PC-3 (cell line): ENCODE results near the gene TECTA. TPM values are rescaled to one million over a fixed set of nuclear protein-coding genes. Genes with fewer than 3 reads are reported as not detected.

Source experiments
- ATAC-seq: fragments of 200-7000 bp; cut with Tn5 transposase; 2 replicates; pipeline ENCODE4 v1.9.1; 2020; ENCODE audit warnings: mild to moderate bottlenecking, moderate library complexity
- BruUV-seq: library from RNA; stranded (reverse); fragments of 400-500 nt; replicated peaks from 2 replicates; lab custom pipeline; 2021; lab: Mats Ljungman, UMichigan
- CTCF ChIA-PET: fragments of 300-600 bp; sonication (Branson Sonifier 250); formaldehyde crosslinking; loops from one replicate; lab custom pipeline; 2022; ENCODE audit warnings: antibody characterized with exemption; lab: Charles Lee
- POLR2A ChIA-PET: fragments of 300-600 bp; sonication (Branson Sonifier 250); formaldehyde crosslinking; loops from one replicate; lab custom pipeline; 2022; ENCODE audit warnings: antibody characterized with exemption; ENCODE audit not compliant: unreplicated experiment; lab: Charles Lee
- DNase-seq: peaks from one replicate; pipeline ENCODE4 v3.0.0-alpha.2; 2015
- H2AFZ ChIP-seq: fragments of 300-600 bp; sonication (generic); 2 replicates; pipeline ENCODE4 v1.6.0; 2016; ENCODE audit warnings: antibody characterized with exemption, low read length
- H3F3A ChIP-seq: fragments of 300-600 bp; sonication (generic); one replicate; pipeline ENCODE4 v1.6.0; 2017; ENCODE audit warnings: antibody characterized with exemption, low read length, control low read depth, mild to moderate bottlenecking; ENCODE audit not compliant: unreplicated experiment
- H3K27ac ChIP-seq: fragments of 300-600 bp; sonication (generic); 2 replicates; pipeline ENCODE4 v1.5.1; 2016; ENCODE audit warnings: mild to moderate bottlenecking, low read length
- H3K27me3 ChIP-seq: fragments of 300-600 bp; sonication (generic); 2 replicates; pipeline ENCODE4 v1.6.1; 2016; ENCODE audit warnings: low read length, mixed read lengths
- H3K36me3 ChIP-seq: fragments of 300-600 bp; sonication (generic); 2 replicates; pipeline ENCODE4 v1.6.1; 2016; ENCODE audit warnings: low read depth, mixed run types, low read length, mixed read lengths
- H3K4me1 ChIP-seq: fragments of 300-600 bp; sonication (generic); 2 replicates; pipeline ENCODE4 v1.5.1; 2016; ENCODE audit warnings: low read length; ENCODE audit not compliant: insufficient read depth
- H3K4me2 ChIP-seq: fragments of 300-600 bp; sonication (generic); 2 replicates; pipeline ENCODE4 v1.6.0; 2016; ENCODE audit warnings: low read length
- H3K4me3 ChIP-seq: fragments of 300-600 bp; sonication (generic); 2 replicates; pipeline ENCODE4 v1.5.1; 2016; ENCODE audit warnings: mild to moderate bottlenecking, low read length, mixed read lengths
- H3K79me2 ChIP-seq: fragments of 300-600 bp; sonication (generic); 2 replicates; pipeline ENCODE4 v1.6.1; 2017; ENCODE audit warnings: low read length, mixed read lengths
- H3K9ac ChIP-seq: fragments of 300-600 bp; sonication (generic); 2 replicates; pipeline ENCODE4 v1.6.0; 2016; ENCODE audit warnings: mild to moderate bottlenecking, low read length
- H3K9me2 ChIP-seq: fragments of 300-600 bp; sonication (generic); replicated peaks from 2 replicates; pipeline ENCODE4 v1.6.1; 2016; ENCODE audit warnings: mixed run types, low read length, mixed read lengths
- H3K9me3 ChIP-seq: fragments of 300-600 bp; sonication (generic); 2 replicates; pipeline ENCODE4 v1.6.1; 2016; ENCODE audit warnings: low read length, mixed read lengths
- H4K20me1 ChIP-seq: fragments of 300-600 bp; sonication (generic); 2 replicates; pipeline ENCODE4 v1.6.1; 2016; ENCODE audit warnings: low read length, mixed read lengths
- EZH2 ChIP-seq: fragments of 300-600 bp; sonication (generic); IDR thresholded peaks from one replicate; pipeline ENCODE4 v1.6.1; 2017; ENCODE audit warnings: antibody characterized with exemption, mild to moderate bottlenecking, low read length; ENCODE audit not compliant: unreplicated experiment
- EZH2phosphoT487 ChIP-seq: fragments of 300-600 bp; sonication (generic); IDR thresholded peaks from 2 replicates; pipeline ENCODE4 v1.6.1; 2018; ENCODE audit warnings: mild to moderate bottlenecking, antibody characterized with exemption, low read length, borderline replicate concordance
- intact Hi-C: fragments of 100-400 bp; cut with micrococcal nuclease; formaldehyde crosslinking; loops from 2 replicates; pipeline ENCODE4 v1.9.0; 2023
- total RNA-seq: library from RNA; depleted of rRNA; stranded (reverse); fragments of >200 nt; gene quantifications from 2 replicates; pipeline ENCODE4 v1.2.3, GENCODE V29; 2014
- TF ChIP-seq, protein P1 (sequence below): fragments of 300-600 bp; sonication (generic); conservative IDR thresholded peaks from 2 replicates; pipeline ENCODE4 v1.5.1; 2017; ENCODE audit warnings: antibody characterized with exemption, low read depth, mild to moderate bottlenecking, low read length

The TECTA gene
- total RNA-seq, 1 experiment from 2014 or later: 0.11 TPM

DNA sequence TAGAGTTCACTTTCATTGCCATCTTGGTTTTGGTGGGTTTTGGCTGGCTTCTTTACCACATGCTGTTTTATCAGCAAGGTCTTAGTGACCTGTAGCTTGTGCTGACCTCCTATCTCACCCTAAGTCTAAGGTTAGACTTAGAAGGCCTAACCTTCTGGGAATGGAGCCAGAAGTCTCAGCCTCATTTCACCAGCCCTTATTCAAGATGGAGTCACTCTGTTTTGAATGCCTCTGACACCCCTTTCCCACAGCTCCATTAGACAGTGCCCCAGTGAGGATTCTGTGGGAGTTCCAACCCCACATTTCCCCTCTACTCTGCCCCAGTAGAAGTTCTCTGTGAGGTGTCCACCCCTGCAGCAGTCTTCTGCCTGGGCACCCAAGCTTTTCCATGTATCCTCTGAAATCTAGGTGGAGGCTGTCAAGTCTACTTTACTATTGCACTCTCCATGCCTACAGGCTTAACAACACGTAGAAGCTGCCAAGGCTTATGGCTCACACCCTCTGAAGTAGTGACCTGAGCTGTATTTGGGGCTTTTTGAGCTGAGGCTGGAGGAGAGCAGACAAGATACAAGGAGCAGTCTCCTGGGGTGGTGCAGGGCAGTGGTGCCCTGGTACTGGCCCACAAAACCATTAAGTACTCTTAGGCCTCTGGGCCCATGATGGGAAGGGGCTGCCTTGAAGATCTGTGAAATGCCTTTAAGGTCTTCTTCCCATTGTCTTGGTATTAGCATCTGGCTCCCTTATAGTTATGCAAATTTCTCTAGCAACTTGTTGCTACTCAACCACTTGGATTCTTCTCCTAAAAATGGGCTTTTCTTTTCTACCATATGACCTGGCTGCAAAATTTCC, 125.6 kb downstream of the TECTA start:
- Histone ChIP-seq H3K27ac (no peak overlapping the region), H3K4me1 (no peaks in the 10 kb centered on the region), H3K9me3 (no peaks in the 10 kb centered on the region), H3K27me3 (peaks cover 27% of the 10 kb centered on the region; the same call in 1 of the 2 replicates), H3K79me2 (no peaks in the 10 kb centered on the region), H3K4me2 (no peak overlapping the region), H3F3A (no peaks in the 10 kb centered on the region), H3K36me3 (no peaks in the 10 kb centered on the region), H3K4me3 (no peak overlapping the region), H3K9me2 (no peaks in the 10 kb centered on the region), H4K20me1 (no peaks in the 10 kb centered on the region), H3K9ac (no peak overlapping the region), H2AFZ (no peak overlapping the region)
- BruUV-seq: no TSS peak
- DNase-seq: no peak
- TF ChIP-seq EZH2 (no peak), EZH2phosphoT487 (no peak)
- TF ChIP-seq, protein P1, sequence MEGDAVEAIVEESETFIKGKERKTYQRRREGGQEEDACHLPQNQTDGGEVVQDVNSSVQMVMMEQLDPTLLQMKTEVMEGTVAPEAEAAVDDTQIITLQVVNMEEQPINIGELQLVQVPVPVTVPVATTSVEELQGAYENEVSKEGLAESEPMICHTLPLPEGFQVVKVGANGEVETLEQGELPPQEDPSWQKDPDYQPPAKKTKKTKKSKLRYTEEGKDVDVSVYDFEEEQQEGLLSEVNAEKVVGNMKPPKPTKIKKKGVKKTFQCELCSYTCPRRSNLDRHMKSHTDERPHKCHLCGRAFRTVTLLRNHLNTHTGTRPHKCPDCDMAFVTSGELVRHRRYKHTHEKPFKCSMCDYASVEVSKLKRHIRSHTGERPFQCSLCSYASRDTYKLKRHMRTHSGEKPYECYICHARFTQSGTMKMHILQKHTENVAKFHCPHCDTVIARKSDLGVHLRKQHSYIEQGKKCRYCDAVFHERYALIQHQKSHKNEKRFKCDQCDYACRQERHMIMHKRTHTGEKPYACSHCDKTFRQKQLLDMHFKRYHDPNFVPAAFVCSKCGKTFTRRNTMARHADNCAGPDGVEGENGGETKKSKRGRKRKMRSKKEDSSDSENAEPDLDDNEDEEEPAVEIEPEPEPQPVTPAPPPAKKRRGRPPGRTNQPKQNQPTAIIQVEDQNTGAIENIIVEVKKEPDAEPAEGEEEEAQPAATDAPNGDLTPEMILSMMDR: no peak
- intact Hi-C loops: no loop called here
- ChIA-PET POLR2A (no interaction called here), CTCF (no interaction called here)
- no peak for ATAC-seq

DNA sequence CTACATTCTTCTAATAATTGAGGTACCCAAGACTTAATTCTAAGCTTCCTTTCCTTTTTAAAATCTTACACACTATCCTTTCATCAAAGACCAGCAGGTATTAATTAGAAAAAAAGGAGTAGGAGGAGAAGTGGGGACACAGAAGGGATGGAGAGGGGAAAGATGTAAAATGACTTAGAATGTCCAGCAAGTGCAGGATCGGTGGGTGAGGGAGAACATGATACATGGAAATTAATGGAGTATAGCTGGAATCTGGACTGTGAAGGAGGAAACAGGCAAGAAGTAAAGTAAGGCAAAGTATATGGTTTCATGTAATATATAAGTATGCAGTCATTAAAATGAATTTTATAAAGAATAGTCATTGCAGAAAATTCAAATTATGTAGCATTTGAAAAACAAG, 127.8 kb downstream of the TECTA start:
- no peaks in the 10 kb centered on the region for H3K9me3 ChIP-seq
- H3F3A ChIP-seq: no peaks in the 10 kb centered on the region
- H3K36me3 ChIP-seq: no peaks in the 10 kb centered on the region
- DNase-seq (no peak), ATAC-seq (no peak)
- no peaks in the 10 kb centered on the region for H3K9me2 ChIP-seq
- no TSS peak for BruUV-seq
- H3K4me3 ChIP-seq: no peak overlapping the region
- intact Hi-C loops: no loop called here
- ChIA-PET CTCF (no interaction called here), POLR2A (no interaction called here)
- peaks cover 18% of the 10 kb centered on the region; the same call in 1 of the 2 replicates for H3K27me3 ChIP-seq
- H3K4me1 ChIP-seq: no peaks in the 10 kb centered on the region
- H4K20me1 ChIP-seq: no peaks in the 10 kb centered on the region
- no peak overlapping the region for H3K4me2 ChIP-seq
- TF ChIP-seq, protein P1: no peak
- TF ChIP-seq EZH2 (no peak), EZH2phosphoT487 (no peak)
- no peaks in the 10 kb centered on the region for H3K79me2 ChIP-seq
- no peak overlapping the region for H2AFZ ChIP-seq
- no peak overlapping the region for H3K27ac ChIP-seq
- H3K9ac ChIP-seq: no peak overlapping the region
